Measurements from ENCODE around the gene SHANK3. TPM values are rescaled to one million over a fixed set of nuclear protein-coding genes. Genes with fewer than 3 reads are reported as not detected.

The SHANK3 gene
- total and polyA plus RNA-seq, 2 of the 8 experiments (the other 6 are each of a cell fraction or from before 2014, with no cell fraction given), result 1.5 to 6.0 TPM

GRCh38 chr22:50625568-50626313 lies 46.9 kb upstream of the SHANK3 start:
- ChIA-PET CTCF (ENCODE audit: partially characterized antibody) (interaction anchor here (0.6 to 15.7 kb wide), 24 partner anchors 10 to 153 kb away, joined by 3 to 281 read pairs (median 4); partner anchors contain the start of gene SYCE3), POLR2A (ENCODE audit: partially characterized antibody) (interaction anchor here (0.9 to 1.4 kb wide), 3 partner anchors 15 to 65 kb away, joined by 3 read pairs; no protein-coding TSS in a partner anchor)
- Histone ChIP-seq H4K20me1 (replicated peaks in 1 of 2; ENCODE audit: control insufficient read depth in 1 of 2, insufficient read depth in 2 of 2, low read length in 2 of 2) (peaks cover 0 to 13% of the 10 kb centered on the region in 2 experiments), H3K27me3 (replicated peaks in 1 of 4; ENCODE audit: control insufficient read depth in 3 of 4, extremely low read depth in 1 of 4, insufficient read depth in 3 of 4, low read length in 3 of 4) (peaks cover 0 to 10% (median 7%) of the 10 kb centered on the region in 4 experiments; a peak in 4 of 7 replicates), H2AK5ac (ENCODE audit: low read depth, low read length) (no peak overlapping the region), H3K36me3 (ENCODE audit: control insufficient read depth in 2 of 4, insufficient read depth in 4 of 4, low read length in 3 of 4) (no peaks in the 10 kb centered on the region), H4K5ac (ENCODE audit: insufficient read length, low read depth, low read length) (no peak overlapping the region), H3K56ac (replicated peaks; ENCODE audit: insufficient read length, low read depth, low read length) (no peak overlapping the region), H4K8ac (ENCODE audit: extremely low read depth, insufficient read depth, low read length) (no peak overlapping the region; the same call in 1 of the 2 replicates), H3K9ac (replicated peaks in 1 of 4; ENCODE audit: extremely low read depth in 1 of 4, low read depth in 3 of 4, low read length in 3 of 4) (no peak overlapping the region), H3K9me3 (ENCODE audit: insufficient read depth in 2 of 2, low read depth in 1 of 2, low read length in 1 of 2) (no peaks in the 10 kb centered on the region), H2BK5ac (ENCODE audit: low read depth, low read length) (no peak overlapping the region), H4K91ac (replicated peaks; ENCODE audit: insufficient read length, low read length) (no peak overlapping the region), H3K4me3 (ENCODE audit: extremely low read depth in 1 of 4, insufficient read depth in 2 of 4, low read depth in 3 of 4, low read length in 4 of 4) (no peak overlapping the region), H2BK20ac (ENCODE audit: low read length) (no peak overlapping the region), H3K27ac (ENCODE audit: low read depth, low read length) (no peak overlapping the region), H3K23me2 (ENCODE audit: low read depth, low read length) (peaks cover 13% of the 10 kb centered on the region), H2BK12ac (ENCODE audit: low read depth, low read length) (no peak overlapping the region), H3K23ac (ENCODE audit: insufficient read length) (no peak overlapping the region), H3K4me2 (ENCODE audit: insufficient read depth in 1 of 2, low read depth in 2 of 2, low read length in 2 of 2) (no peak overlapping the region), H3K79me2 (ENCODE audit: control insufficient read depth in 1 of 2, insufficient read depth in 2 of 2, low read length in 2 of 2) (no peaks in the 10 kb centered on the region), H3K4me1 (replicated peaks in 1 of 4; ENCODE audit: control insufficient read depth in 3 of 4, insufficient read depth in 4 of 4, low read length in 3 of 4) (peaks cover 0 to 14% (median 10%) of the 10 kb centered on the region in 4 experiments; a peak in 6 of 7 replicates), H2BK15ac (ENCODE audit: low read length) (no peak overlapping the region), H2BK120ac (replicated peaks; ENCODE audit: low read depth, low read length) (no peak overlapping the region), H3K14ac (ENCODE audit: insufficient read length) (no peak overlapping the region), H3K79me1 (ENCODE audit: low read depth, low read length) (peaks cover 4% of the 10 kb centered on the region), H3K4ac (replicated peaks; ENCODE audit: insufficient read length, low read depth, low read length) (no peak overlapping the region), H2AFZ (ENCODE audit: low read length) (no peak overlapping the region), H3K18ac (ENCODE audit: extremely low read depth, low read length) (no peak overlapping the region)
- DNase-seq (ENCODE audit: low read depth in 1 of 2, low spot score in 2 of 2), result peak in 1 of 2 experiments; percentile 80
- TF ChIP-seq CTCF (IDR thresholded peaks at IDR 0.05; ENCODE audit: control extremely low read depth in 1 of 3, insufficient read depth in 1 of 3, low read depth in 1 of 3, low read length in 3 of 3), result peak; percentile 79 to 84 (median 82)
- TF ChIP-seq BCL11A (IDR thresholded peaks at IDR 0.05; ENCODE audit: low read depth in 2 of 2, low read length in 2 of 2), result no peak
- TF ChIP-seq RAD21 (IDR thresholded peaks at IDR 0.05 in 1 of 2, conservative IDR thresholded peaks at IDR 0.05 in 1 of 2; ENCODE audit: low read depth in 2 of 2, low read length in 2 of 2), result peak; percentile 88 to 92
- no peak for TF ChIP-seq SAP30 (IDR thresholded peaks at IDR 0.05; ENCODE audit: insufficient read depth, insufficient replicate concordance, low read length)
- 0 out of 2 replicates have a peak, but pooled peaks have one; percentile 28 for TF ChIP-seq CREB1 (IDR thresholded peaks at IDR 0.05)
- 81% methylated on average over 20 of the region's 27 CpGs; no CpG with 5 or more reads in 1 of the 2 experiments for WGBS, 2 experiments (ENCODE audit: extremely low coverage in 1 of 2, insufficient coverage in 1 of 2, insufficient read length in 1 of 2, insufficient replicate concordance in 2 of 2, low coverage in 1 of 2, low lambda C conversion rate in 2 of 2, missing lambda C conversion rate in 1 of 2)
- FAIRE-seq, result no peak
